HUES64 (cell line): ENCODE measurements around the gene VCL.

ENCODE experiments used
- H3K27ac ChIP-seq: 2 replicates; pipeline ENCODE4 v1.7.0; 2013; ENCODE audit warnings: low read depth, low read length, inconsistent platforms
- H3K27me3 ChIP-seq: 2 replicates; pipeline ENCODE4 v1.6.1; 2013; ENCODE audit warnings: mild to moderate bottlenecking, low read length; ENCODE audit not compliant: insufficient read depth
- H3K36me3 ChIP-seq: 2 replicates; pipeline ENCODE4 v1.6.1; 2013; ENCODE audit warnings: mild to moderate bottlenecking, low read length; ENCODE audit not compliant: insufficient read depth
- H3K4me1 ChIP-seq: 2 replicates; pipeline ENCODE4 v1.6.1; 2013; ENCODE audit warnings: mild to moderate bottlenecking, low read length, moderate library complexity; ENCODE audit not compliant: insufficient read depth
- H3K4me3 ChIP-seq: 2 replicates; pipeline ENCODE4 v1.5.1; 2013; ENCODE audit warnings: mild to moderate bottlenecking, low read length, moderate library complexity
- H3K9ac ChIP-seq: 2 replicates; pipeline ENCODE4 v1.6.1; 2013; ENCODE audit warnings: mild to moderate bottlenecking, low read depth, low read length
- H3K9me3 ChIP-seq: 2 replicates; pipeline ENCODE4 v1.6.1; 2013; ENCODE audit warnings: low read depth, low read length; ENCODE audit not compliant: insufficient read depth
- WGBS: fragments of 150-250, 120-280 bp; methylation state at CpG from one replicate; pipeline ENCODE4 v1.1.7; 2013; ENCODE audit warnings: missing lambda C conversion rate; 5-methylcytosine and 5-hydroxymethylcytosine counted together

Gene VCL

GRCh38 chr10:74079936-74080590 is 82.1 kb downstream of the VCL start:
- Histone ChIP-seq H3K27ac (peak overlapping the region; percentile 75), H3K9me3 (no peaks in the 10 kb centered on the region), H3K27me3 (no peaks in the 10 kb centered on the region), H3K9ac (peak overlapping the region; percentile 26; the same call in 1 of the 2 replicates), H3K36me3 (peaks cover 61% of the 10 kb centered on the region), H3K4me3 (peak overlapping the region; percentile 12; the same call in 1 of the 2 replicates), H3K4me1 (peaks cover 58% of the 10 kb centered on the region)
- WGBS = 20% methylated on average over 1 of the region's 2 CpGs

GRCh38 chr10:74081192-74081803 is 83.4 kb downstream of the VCL start:
- Histone ChIP-seq H3K9me3 (no peaks in the 10 kb centered on the region), H3K9ac (no peak overlapping the region), H3K4me1 (peaks cover 55% of the 10 kb centered on the region), H3K36me3 (peaks cover 59% of the 10 kb centered on the region), H3K4me3 (no peak overlapping the region), H3K27me3 (no peaks in the 10 kb centered on the region), H3K27ac (peak overlapping the region; percentile 75; the same call in 1 of the 2 replicates)
- 61% methylated on average over 4 of the region's 4 CpGs for WGBS

GRCh38 chr10:74081941-74082718 is 84.2 kb downstream of the VCL start:
- no peak overlapping the region for H3K9ac ChIP-seq
- peaks cover 59% of the 10 kb centered on the region for H3K36me3 ChIP-seq
- H3K4me1 ChIP-seq = peaks cover 47% of the 10 kb centered on the region
- no peak overlapping the region for H3K4me3 ChIP-seq
- H3K27ac ChIP-seq = no peak overlapping the region
- WGBS = 88% methylated on average over 4 of the region's 5 CpGs
- no peaks in the 10 kb centered on the region for H3K9me3 ChIP-seq
- no peaks in the 10 kb centered on the region for H3K27me3 ChIP-seq

- Histone ChIP-seq H3K27me3 (no peaks in the 10 kb centered on the region), H3K4me3 (no peak overlapping the region), H3K27ac (no peak overlapping the region), H3K36me3 (peaks cover 59% of the 10 kb centered on the region), H3K9ac (no peak overlapping the region), H3K9me3 (no peaks in the 10 kb centered on the region), H3K4me1 (peaks cover 35% of the 10 kb centered on the region)
- 96% methylated on average over 2 of the region's 2 CpGs for WGBS
Observed at GRCh38 chr10:74083304-74083703, 85.4 kb downstream of the VCL start.

GRCh38 chr10:74084955-74085354 is 87.0 kb downstream of the VCL start:
- Histone ChIP-seq H3K27me3 (no peaks in the 10 kb centered on the region), H3K4me3 (no peak overlapping the region), H3K4me1 (peaks cover 19% of the 10 kb centered on the region), H3K36me3 (peaks cover 75% of the 10 kb centered on the region), H3K27ac (no peak overlapping the region), H3K9me3 (no peaks in the 10 kb centered on the region), H3K9ac (no peak overlapping the region)
- WGBS = 93% methylated on average over 2 of the region's 3 CpGs

GRCh38 chr10:74086317-74086716 is 88.4 kb downstream of the VCL start:
- Histone ChIP-seq H3K27ac (no peak overlapping the region), H3K9me3 (no peaks in the 10 kb centered on the region), H3K4me1 (peaks cover 5% of the 10 kb centered on the region; the same call in 1 of the 2 replicates), H3K36me3 (peaks cover 88% of the 10 kb centered on the region), H3K4me3 (no peak overlapping the region), H3K27me3 (no peaks in the 10 kb centered on the region), H3K9ac (no peak overlapping the region)
- 95% methylated on average over 2 of the region's 2 CpGs for WGBS

- H3K9me3 ChIP-seq = no peaks in the 10 kb centered on the region
- no peaks in the 10 kb centered on the region for H3K27me3 ChIP-seq
- no peak overlapping the region for H3K9ac ChIP-seq
- no peak overlapping the region for H3K4me3 ChIP-seq
- WGBS = 61% methylated on average over 3 of the region's 3 CpGs
- no peaks in the 10 kb centered on the region for H3K4me1 ChIP-seq
- H3K27ac ChIP-seq = no peak overlapping the region
- H3K36me3 ChIP-seq = peaks cover 86% of the 10 kb centered on the region
Observed at GRCh38 chr10:74088722-74089121, 90.8 kb downstream of the VCL start.

- Histone ChIP-seq H3K9me3 (no peaks in the 10 kb centered on the region), H3K9ac (no peak overlapping the region), H3K27me3 (no peaks in the 10 kb centered on the region), H3K4me1 (no peaks in the 10 kb centered on the region), H3K4me3 (no peak overlapping the region), H3K36me3 (peaks cover 95% of the 10 kb centered on the region), H3K27ac (no peak overlapping the region)
- WGBS = 100% methylated on average over 3 of the region's 3 CpGs
Observed at GRCh38 chr10:74092372-74092771, 94.5 kb downstream of the VCL start.

- no peak overlapping the region for H3K9ac ChIP-seq
- H3K27ac ChIP-seq = no peak overlapping the region
- H3K4me3 ChIP-seq = no peak overlapping the region
- peaks cover 97% of the 10 kb centered on the region for H3K36me3 ChIP-seq
- H3K27me3 ChIP-seq = no peaks in the 10 kb centered on the region
- H3K4me1 ChIP-seq = no peaks in the 10 kb centered on the region
- WGBS = 99% methylated on average over 4 of the region's 4 CpGs
- no peaks in the 10 kb centered on the region for H3K9me3 ChIP-seq
Observed at GRCh38 chr10:74093530-74094164, 95.7 kb downstream of the VCL start.

GRCh38 chr10:74094231-74094630 is 96.3 kb downstream of the VCL start:
- Histone ChIP-seq H3K4me1 (no peaks in the 10 kb centered on the region), H3K36me3 (peaks cover 97% of the 10 kb centered on the region), H3K9me3 (no peaks in the 10 kb centered on the region), H3K4me3 (no peak overlapping the region), H3K27me3 (no peaks in the 10 kb centered on the region), H3K27ac (no peak overlapping the region), H3K9ac (no peak overlapping the region)
- 95% methylated on average over 7 of the region's 7 CpGs for WGBS

GRCh38 chr10:74096777-74097176 is 98.9 kb downstream of the VCL start:
- Histone ChIP-seq H3K4me1 (no peaks in the 10 kb centered on the region), H3K36me3 (peaks cover 98% of the 10 kb centered on the region), H3K9ac (no peak overlapping the region), H3K9me3 (no peaks in the 10 kb centered on the region), H3K27me3 (no peaks in the 10 kb centered on the region), H3K4me3 (no peak overlapping the region), H3K27ac (no peak overlapping the region)
- 97% methylated on average over 2 of the region's 2 CpGs for WGBS
